Measurements from ENCODE around the gene RBM5.

Gene RBM5

GRCh38 chr3:50122661-50123391 is 34.1 kb downstream of the RBM5 start:
- Histone ChIP-seq H3K9ac (ENCODE audit: low read length) (no peak overlapping the region), H3K9me3 (ENCODE audit: control insufficient read depth, low read length) (no peaks in the 10 kb centered on the region), H3K27me3 (ENCODE audit: control insufficient read depth, insufficient read depth, low read length) (peaks cover 13% of the 10 kb centered on the region), H3K4me1 (ENCODE audit: control insufficient read depth, insufficient read depth, low read length) (peaks cover 54% of the 10 kb centered on the region), H3K36me3 (ENCODE audit: control insufficient read depth, insufficient read depth, low read length) (peaks cover 3% of the 10 kb centered on the region), H3K4me3 (ENCODE audit: low read length) (no peak overlapping the region)

GRCh38 chr3:50123394-50124051 is 34.8 kb downstream of the RBM5 start:
- Histone ChIP-seq H3K36me3 (ENCODE audit: control insufficient read depth, insufficient read depth, low read length) (no peaks in the 10 kb centered on the region), H3K4me1 (ENCODE audit: control insufficient read depth, insufficient read depth, low read length) (peaks cover 54% of the 10 kb centered on the region), H3K9ac (ENCODE audit: low read length) (no peak overlapping the region), H3K9me3 (ENCODE audit: control insufficient read depth, low read length) (no peaks in the 10 kb centered on the region), H3K27me3 (ENCODE audit: control insufficient read depth, insufficient read depth, low read length) (peaks cover 13% of the 10 kb centered on the region), H3K4me3 (ENCODE audit: low read length) (no peak overlapping the region)

GRCh38 chr3:50124052-50124799 is 35.5 kb downstream of the RBM5 start:
- no peaks in the 10 kb centered on the region for H3K9me3 ChIP-seq (ENCODE audit: control insufficient read depth, low read length)
- no peaks in the 10 kb centered on the region for H3K36me3 ChIP-seq (ENCODE audit: control insufficient read depth, insufficient read depth, low read length)
- H3K9ac ChIP-seq (ENCODE audit: low read length): peak overlapping the region; percentile 8
- peaks cover 13% of the 10 kb centered on the region for H3K27me3 ChIP-seq (ENCODE audit: control insufficient read depth, insufficient read depth, low read length)
- H3K4me3 ChIP-seq (ENCODE audit: low read length): no peak overlapping the region
- peaks cover 54% of the 10 kb centered on the region for H3K4me1 ChIP-seq (ENCODE audit: control insufficient read depth, insufficient read depth, low read length)

GRCh38 chr3:50124800-50125178 is 36.1 kb downstream of the RBM5 start:
- Histone ChIP-seq H3K9ac (ENCODE audit: low read length) (peak overlapping the region; percentile 8), H3K36me3 (ENCODE audit: control insufficient read depth, insufficient read depth, low read length) (no peaks in the 10 kb centered on the region), H3K4me1 (ENCODE audit: control insufficient read depth, insufficient read depth, low read length) (peaks cover 54% of the 10 kb centered on the region), H3K27me3 (ENCODE audit: control insufficient read depth, insufficient read depth, low read length) (peaks cover 13% of the 10 kb centered on the region), H3K4me3 (ENCODE audit: low read length) (no peak overlapping the region), H3K9me3 (ENCODE audit: control insufficient read depth, low read length) (no peaks in the 10 kb centered on the region)

- Histone ChIP-seq H3K4me1 (ENCODE audit: control insufficient read depth, insufficient read depth, low read length) (peaks cover 54% of the 10 kb centered on the region), H3K9ac (ENCODE audit: low read length) (peak overlapping the region; percentile 13), H3K36me3 (ENCODE audit: control insufficient read depth, insufficient read depth, low read length) (no peaks in the 10 kb centered on the region), H3K9me3 (ENCODE audit: control insufficient read depth, low read length) (no peaks in the 10 kb centered on the region), H3K27me3 (ENCODE audit: control insufficient read depth, insufficient read depth, low read length) (peaks cover 13% of the 10 kb centered on the region), H3K4me3 (ENCODE audit: low read length) (no peak overlapping the region)
Measured at GRCh38 chr3:50125541-50126286, 37.0 kb downstream of the RBM5 start.

- Histone ChIP-seq H3K9ac (ENCODE audit: low read length) (peak overlapping the region; percentile 13), H3K4me1 (ENCODE audit: control insufficient read depth, insufficient read depth, low read length) (peaks cover 53% of the 10 kb centered on the region), H3K27me3 (ENCODE audit: control insufficient read depth, insufficient read depth, low read length) (peaks cover 13% of the 10 kb centered on the region), H3K36me3 (ENCODE audit: control insufficient read depth, insufficient read depth, low read length) (no peaks in the 10 kb centered on the region), H3K4me3 (ENCODE audit: low read length) (no peak overlapping the region), H3K9me3 (ENCODE audit: control insufficient read depth, low read length) (no peaks in the 10 kb centered on the region)
Measured at GRCh38 chr3:50126287-50127211, 37.8 kb downstream of the RBM5 start.

- Histone ChIP-seq H3K4me3 (ENCODE audit: low read length) (no peak overlapping the region), H3K4me1 (ENCODE audit: control insufficient read depth, insufficient read depth, low read length) (peaks cover 45% of the 10 kb centered on the region), H3K36me3 (ENCODE audit: control insufficient read depth, insufficient read depth, low read length) (no peaks in the 10 kb centered on the region), H3K9ac (ENCODE audit: low read length) (no peak overlapping the region), H3K9me3 (ENCODE audit: control insufficient read depth, low read length) (no peaks in the 10 kb centered on the region), H3K27me3 (ENCODE audit: control insufficient read depth, insufficient read depth, low read length) (peaks cover 13% of the 10 kb centered on the region)
Measured at GRCh38 chr3:50127251-50127691, 38.6 kb downstream of the RBM5 start.

GRCh38 chr3:50128001-50128400 is 39.3 kb downstream of the RBM5 start:
- no peaks in the 10 kb centered on the region for H3K9me3 ChIP-seq (ENCODE audit: control insufficient read depth, low read length)
- H3K4me3 ChIP-seq (ENCODE audit: low read length): no peak overlapping the region
- H3K9ac ChIP-seq (ENCODE audit: low read length): no peak overlapping the region
- H3K4me1 ChIP-seq (ENCODE audit: control insufficient read depth, insufficient read depth, low read length): peaks cover 38% of the 10 kb centered on the region
- no peaks in the 10 kb centered on the region for H3K36me3 ChIP-seq (ENCODE audit: control insufficient read depth, insufficient read depth, low read length)
- H3K27me3 ChIP-seq (ENCODE audit: control insufficient read depth, insufficient read depth, low read length): peaks cover 17% of the 10 kb centered on the region

- no peak overlapping the region for H3K4me3 ChIP-seq (ENCODE audit: low read length)
- H3K27me3 ChIP-seq (ENCODE audit: control insufficient read depth, insufficient read depth, low read length): peaks cover 21% of the 10 kb centered on the region
- peaks cover 20% of the 10 kb centered on the region for H3K4me1 ChIP-seq (ENCODE audit: control insufficient read depth, insufficient read depth, low read length)
- H3K9me3 ChIP-seq (ENCODE audit: control insufficient read depth, low read length): no peaks in the 10 kb centered on the region
- H3K9ac ChIP-seq (ENCODE audit: low read length): no peak overlapping the region
- no peaks in the 10 kb centered on the region for H3K36me3 ChIP-seq (ENCODE audit: control insufficient read depth, insufficient read depth, low read length)
Measured at GRCh38 chr3:50130436-50130835, 41.7 kb downstream of the RBM5 start.

- peaks cover 11% of the 10 kb centered on the region for H3K27me3 ChIP-seq (ENCODE audit: control insufficient read depth, insufficient read depth, low read length)
- H3K4me1 ChIP-seq (ENCODE audit: control insufficient read depth, insufficient read depth, low read length): no peaks in the 10 kb centered on the region
- no peak overlapping the region for H3K4me3 ChIP-seq (ENCODE audit: low read length)
- H3K36me3 ChIP-seq (ENCODE audit: control insufficient read depth, insufficient read depth, low read length): no peaks in the 10 kb centered on the region
- no peak overlapping the region for H3K9ac ChIP-seq (ENCODE audit: low read length)
- no peaks in the 10 kb centered on the region for H3K9me3 ChIP-seq (ENCODE audit: control insufficient read depth, low read length)
Measured at GRCh38 chr3:50132421-50133282, 43.9 kb downstream of the RBM5 start.

Measured in mucosa of stomach (tissue), 1 donor.